Endothelial cell (in vitro differentiated cells): Measurements from ENCODE around the gene C5. TPM values are rescaled to one million over a fixed set of nuclear protein-coding genes. Genes with fewer than 3 reads are reported as not detected.

Experiments used
- DNase-seq: peaks from one replicate; pipeline ENCODE4 v3.0.0; 2021; ENCODE audit warnings: low spot score
- H3K27ac Mint-ChIP-seq: one replicate; pipeline ENCODE4 v1.8.0; 2021; ENCODE audit warnings: mixed read lengths, inconsistent platforms; ENCODE audit not compliant: unreplicated experiment
- H3K27me3 Mint-ChIP-seq: one replicate; pipeline ENCODE4 v1.8.0; 2021; ENCODE audit warnings: mild to moderate bottlenecking, moderate library complexity, mixed read lengths, inconsistent platforms; ENCODE audit not compliant: unreplicated experiment
- H3K36me3 Mint-ChIP-seq: one replicate; pipeline ENCODE4 v1.8.0; 2021; ENCODE audit warnings: mild to moderate bottlenecking, low read depth, mixed read lengths, inconsistent platforms; ENCODE audit not compliant: unreplicated experiment
- H3K4me1 Mint-ChIP-seq: one replicate; pipeline ENCODE4 v1.8.0; 2021; ENCODE audit warnings: mild to moderate bottlenecking, mixed read lengths, inconsistent platforms; ENCODE audit not compliant: unreplicated experiment
- H3K4me3 Mint-ChIP-seq: one replicate; pipeline ENCODE4 v1.8.0; 2021; ENCODE audit warnings: mild to moderate bottlenecking, mixed read lengths, inconsistent platforms; ENCODE audit not compliant: unreplicated experiment
- H3K9me3 Mint-ChIP-seq: one replicate; pipeline ENCODE4 v1.8.0; 2021; ENCODE audit warnings: mixed read lengths, inconsistent platforms; ENCODE audit not compliant: unreplicated experiment
- CTCF ChIP-seq: fragments of 200-600 bp; sonication (generic); IDR thresholded peaks from one replicate; pipeline ENCODE4 v1.5.0; 2021; ENCODE audit warnings: antibody characterized with exemption; ENCODE audit not compliant: unreplicated experiment
- total RNA-seq: library from RNA; stranded (reverse); fragmentation: NEBNext Ultra II Directional; extraction: Animal tissue kit (Norgen Biotek cat#: 25700); gene quantifications from one replicate; pipeline ENCODE4 v1.2.1, GENCODE V29; 2021; ENCODE audit not compliant: unreplicated experiment

Gene C5
- total RNA-seq, 1 donor from 2014 or later, result 0.41 TPM

GRCh38 chr9:120905315-120906164 lies 144.5 kb downstream of the C5 start:
- peaks cover 2% of the 10 kb centered on the region for H3K27me3 Mint-ChIP-seq
- no peaks in the 10 kb centered on the region for H3K36me3 Mint-ChIP-seq
- H3K4me3 Mint-ChIP-seq, result no peak overlapping the region
- no peaks in the 10 kb centered on the region for H3K4me1 Mint-ChIP-seq
- no peak for TF ChIP-seq CTCF
- DNase-seq, result no peak
- no peak overlapping the region for H3K27ac Mint-ChIP-seq
- no peaks in the 10 kb centered on the region for H3K9me3 Mint-ChIP-seq

DNA sequence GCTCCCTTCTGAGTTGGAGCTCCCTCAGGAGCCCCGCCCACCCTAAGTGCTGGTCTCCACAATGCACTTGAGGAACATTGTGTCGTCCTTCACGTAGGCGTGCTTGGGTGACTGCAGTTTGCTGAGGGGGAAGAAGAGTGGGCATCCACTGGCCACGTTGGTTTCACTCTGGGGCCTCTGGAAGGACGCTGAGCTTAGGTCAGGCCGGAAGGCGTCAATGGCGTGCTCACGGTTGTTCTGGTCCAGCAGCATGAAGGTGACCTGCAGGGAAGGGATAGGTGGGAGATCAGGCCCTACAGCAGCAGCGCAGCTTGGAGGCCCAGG lies 145.1 kb downstream of the C5 start:
- Mint-ChIP-seq H3K9me3 (no peaks in the 10 kb centered on the region), H3K36me3 (no peaks in the 10 kb centered on the region), H3K4me3 (no peak overlapping the region), H3K27ac (no peak overlapping the region), H3K4me1 (no peaks in the 10 kb centered on the region), H3K27me3 (peaks cover 2% of the 10 kb centered on the region)
- no peak for TF ChIP-seq CTCF
- no peak for DNase-seq

- no peak overlapping the region for H3K4me3 Mint-ChIP-seq
- peaks cover 2% of the 10 kb centered on the region for H3K27me3 Mint-ChIP-seq
- H3K27ac Mint-ChIP-seq, result no peak overlapping the region
- no peaks in the 10 kb centered on the region for H3K4me1 Mint-ChIP-seq
- DNase-seq, result no peak
- H3K36me3 Mint-ChIP-seq, result no peaks in the 10 kb centered on the region
- TF ChIP-seq CTCF, result no peak
- H3K9me3 Mint-ChIP-seq, result no peaks in the 10 kb centered on the region
Observed at GRCh38 chr9:120904061-120904977, 145.8 kb downstream of the C5 start.

GRCh38 chr9:120902569-120903535 lies 147.2 kb downstream of the C5 start:
- no peak for TF ChIP-seq CTCF
- Mint-ChIP-seq H3K27ac (no peak overlapping the region), H3K27me3 (peaks cover 2% of the 10 kb centered on the region), H3K4me1 (no peaks in the 10 kb centered on the region), H3K4me3 (no peak overlapping the region), H3K36me3 (no peaks in the 10 kb centered on the region), H3K9me3 (no peaks in the 10 kb centered on the region)
- no peak for DNase-seq

Other genes with a start within 250 kb of the C5 start
- gene PSMD5, start 207.4 kb downstream of the C5 start, total RNA-seq, result 42.9 TPM
- 10.0 TPM for gene PHF19, start 173.1 kb downstream of the C5 start, total RNA-seq
- gene TRAF1, start 123.5 kb downstream of the C5 start, total RNA-seq, result 1.4 TPM
- gene CNTRL, start 24.7 kb upstream of the C5 start, total RNA-seq, result 23.6 TPM
- gene RAB14, start 151.6 kb upstream of the C5 start, total RNA-seq, result 81.6 TPM
- gene GSN, start 217.9 kb upstream of the C5 start, total RNA-seq, result 205 TPM